Activated naive CD8-positive, alpha-beta T cell treated with anti-CD3 and anti-CD28 coated beads, Interleukin-2, amount 50 U/mL, for 24 hours (primary cell): ENCODE data around the gene KSR1.

Source experiments
- ATAC-seq: fragments of 150-1000 bp; cut with Tn5 transposase; one replicate; pipeline ENCODE4 v1.10.0; 2021
- DNase-seq: peaks from one replicate; pipeline ENCODE4 v3.0.0; 2021
- H3K27ac Mint-ChIP-seq: one replicate; pipeline ENCODE4 v1.8.0; 2021; ENCODE audit warnings: mild to moderate bottlenecking, mixed read lengths
- H3K27me3 Mint-ChIP-seq: one replicate; pipeline ENCODE4 v1.8.0; 2021; ENCODE audit warnings: mixed read lengths
- H3K36me3 Mint-ChIP-seq: one replicate; pipeline ENCODE4 v1.8.0; 2021; ENCODE audit warnings: low read depth, mixed read lengths
- H3K4me1 Mint-ChIP-seq: one replicate; pipeline ENCODE4 v1.8.0; 2021; ENCODE audit warnings: mixed read lengths
- H3K4me3 Mint-ChIP-seq: one replicate; pipeline ENCODE4 v1.8.0; 2021; ENCODE audit warnings: mild to moderate bottlenecking, moderate library complexity, mixed read lengths
- H3K9me3 Mint-ChIP-seq: one replicate; pipeline ENCODE4 v1.8.0; 2021; ENCODE audit warnings: mixed read lengths

Gene KSR1

GRCh38 chr17:27539794-27540317 is 83.6 kb downstream of the KSR1 start:
- DNase-seq (no peak), ATAC-seq (no peak)
- H3K36me3 Mint-ChIP-seq, result peaks cover 9% of the 10 kb centered on the region
- peaks cover 75% of the 10 kb centered on the region for H3K4me1 Mint-ChIP-seq
- H3K27me3 Mint-ChIP-seq, result peaks cover 3% of the 10 kb centered on the region
- peaks cover 3% of the 10 kb centered on the region for H3K9me3 Mint-ChIP-seq
- no peak overlapping the region for H3K27ac Mint-ChIP-seq
- H3K4me3 Mint-ChIP-seq, result no peak overlapping the region

GRCh38 chr17:27540318-27541101 is 84.3 kb downstream of the KSR1 start:
- peaks cover 9% of the 10 kb centered on the region for H3K36me3 Mint-ChIP-seq
- no peak for DNase-seq
- ATAC-seq, result no peak
- peaks cover 3% of the 10 kb centered on the region for H3K9me3 Mint-ChIP-seq
- no peak overlapping the region for H3K4me3 Mint-ChIP-seq
- H3K27ac Mint-ChIP-seq, result no peak overlapping the region
- peaks cover 3% of the 10 kb centered on the region for H3K27me3 Mint-ChIP-seq
- peaks cover 77% of the 10 kb centered on the region for H3K4me1 Mint-ChIP-seq

GRCh38 chr17:27541301-27542023 is 85.2 kb downstream of the KSR1 start:
- DNase-seq, result no peak
- no peak overlapping the region for H3K27ac Mint-ChIP-seq

GRCh38 chr17:27542841-27543463 is 86.7 kb downstream of the KSR1 start:
- peak overlapping the region; percentile 99 for H3K27ac Mint-ChIP-seq
- peaks cover 82% of the 10 kb centered on the region for H3K4me1 Mint-ChIP-seq
- no peak overlapping the region for H3K4me3 Mint-ChIP-seq
- peaks cover 9% of the 10 kb centered on the region for H3K36me3 Mint-ChIP-seq
- H3K9me3 Mint-ChIP-seq, result peaks cover 3% of the 10 kb centered on the region
- DNase-seq, result no peak
- ATAC-seq, result no peak
- H3K27me3 Mint-ChIP-seq, result peaks cover 3% of the 10 kb centered on the region

More at GRCh38 chr17:27541301-27542023, 85.2 kb downstream of the KSR1 start:
- peaks cover 3% of the 10 kb centered on the region for H3K27me3 Mint-ChIP-seq
- no peak overlapping the region for H3K4me3 Mint-ChIP-seq
- peaks cover 78% of the 10 kb centered on the region for H3K4me1 Mint-ChIP-seq
- no peak for ATAC-seq
- peaks cover 3% of the 10 kb centered on the region for H3K9me3 Mint-ChIP-seq
- peaks cover 9% of the 10 kb centered on the region for H3K36me3 Mint-ChIP-seq

- Mint-ChIP-seq H3K27ac (peak overlapping the region; percentile 99), H3K4me3 (no peak overlapping the region), H3K36me3 (peaks cover 9% of the 10 kb centered on the region), H3K27me3 (peaks cover 3% of the 10 kb centered on the region), H3K4me1 (peaks cover 77% of the 10 kb centered on the region), H3K9me3 (peaks cover 3% of the 10 kb centered on the region)
- no peak for ATAC-seq
- no peak for DNase-seq
These were observed 87.2 kb downstream of the KSR1 start for GRCh38 chr17:27543464-27543856.

- Mint-ChIP-seq H3K9me3 (peaks cover 3% of the 10 kb centered on the region), H3K4me3 (peak overlapping the region; percentile 39), H3K4me1 (peaks cover 76% of the 10 kb centered on the region), H3K27ac (peak overlapping the region; percentile 99), H3K27me3 (peaks cover 3% of the 10 kb centered on the region), H3K36me3 (peaks cover 9% of the 10 kb centered on the region)
- DNase-seq (no peak), ATAC-seq (no peak)
These were observed 87.7 kb downstream of the KSR1 start for GRCh38 chr17:27543958-27544349.

GRCh38 chr17:27544350-27545131 is 88.3 kb downstream of the KSR1 start:
- Mint-ChIP-seq H3K27me3 (peaks cover 3% of the 10 kb centered on the region), H3K4me1 (peaks cover 74% of the 10 kb centered on the region), H3K36me3 (peaks cover 9% of the 10 kb centered on the region), H3K9me3 (peaks cover 3% of the 10 kb centered on the region), H3K27ac (peak overlapping the region; percentile 99), H3K4me3 (peak overlapping the region; percentile 78)
- DNase-seq (peak; percentile 78), ATAC-seq (peak; percentile 89)

GRCh38 chr17:27545562-27546229 is 89.4 kb downstream of the KSR1 start:
- peaks cover 66% of the 10 kb centered on the region for H3K4me1 Mint-ChIP-seq

GRCh38 chr17:27546624-27547300 is 90.5 kb downstream of the KSR1 start:
- Mint-ChIP-seq H3K36me3 (peaks cover 23% of the 10 kb centered on the region), H3K9me3 (peaks cover 3% of the 10 kb centered on the region), H3K27me3 (peaks cover 3% of the 10 kb centered on the region), H3K27ac (peak overlapping the region; percentile 99), H3K4me3 (peak overlapping the region; percentile 34), H3K4me1 (peaks cover 63% of the 10 kb centered on the region)
- ATAC-seq (peak; percentile 17), DNase-seq (no peak)

More at GRCh38 chr17:27545562-27546229, 89.4 kb downstream of the KSR1 start:
- peaks cover 3% of the 10 kb centered on the region for H3K27me3 Mint-ChIP-seq
- H3K9me3 Mint-ChIP-seq, result peaks cover 3% of the 10 kb centered on the region
- ATAC-seq (no peak), DNase-seq (no peak)
- peak overlapping the region; percentile 99 for H3K27ac Mint-ChIP-seq
- H3K36me3 Mint-ChIP-seq, result peaks cover 13% of the 10 kb centered on the region
- H3K4me3 Mint-ChIP-seq, result peak overlapping the region; percentile 20

- peak overlapping the region; percentile 99 for H3K27ac Mint-ChIP-seq
- peaks cover 27% of the 10 kb centered on the region for H3K36me3 Mint-ChIP-seq
- DNase-seq (no peak), ATAC-seq (no peak)
- peak overlapping the region; percentile 34 for H3K4me3 Mint-ChIP-seq
- H3K27me3 Mint-ChIP-seq, result peaks cover 3% of the 10 kb centered on the region
- H3K4me1 Mint-ChIP-seq, result peaks cover 63% of the 10 kb centered on the region
- H3K9me3 Mint-ChIP-seq, result peaks cover 3% of the 10 kb centered on the region
These were observed 91.0 kb downstream of the KSR1 start for GRCh38 chr17:27547301-27547683.

GRCh38 chr17:27548369-27548768 is 92.1 kb downstream of the KSR1 start:
- H3K27me3 Mint-ChIP-seq, result peaks cover 3% of the 10 kb centered on the region
- H3K27ac Mint-ChIP-seq, result no peak overlapping the region
- peaks cover 67% of the 10 kb centered on the region for H3K4me1 Mint-ChIP-seq
- H3K9me3 Mint-ChIP-seq, result peaks cover 3% of the 10 kb centered on the region
- no peak overlapping the region for H3K4me3 Mint-ChIP-seq
- DNase-seq, result no peak
- peaks cover 32% of the 10 kb centered on the region for H3K36me3 Mint-ChIP-seq
- no peak for ATAC-seq

- Mint-ChIP-seq H3K9me3 (peaks cover 3% of the 10 kb centered on the region), H3K27ac (no peak overlapping the region), H3K4me3 (no peak overlapping the region), H3K27me3 (peaks cover 3% of the 10 kb centered on the region), H3K4me1 (peaks cover 57% of the 10 kb centered on the region), H3K36me3 (peaks cover 37% of the 10 kb centered on the region)
- ATAC-seq, result no peak
- DNase-seq, result no peak
These were observed 93.1 kb downstream of the KSR1 start for GRCh38 chr17:27549251-27549893.
